HG02852 (cell line): Measurements from ENCODE around the gene EID2.
A peak's percentile ranks its signal among the peaks of the same experiment; 100 is the strongest.

Experiments
- ATAC-seq: cut with Tn5 transposase; IDR thresholded peaks from one replicate; pipeline ENCODE4 v1.9.1; 2021; ENCODE audit warnings: mild to moderate bottlenecking, moderate library complexity; ENCODE audit not compliant: unreplicated experiment

Gene EID2

DNA sequence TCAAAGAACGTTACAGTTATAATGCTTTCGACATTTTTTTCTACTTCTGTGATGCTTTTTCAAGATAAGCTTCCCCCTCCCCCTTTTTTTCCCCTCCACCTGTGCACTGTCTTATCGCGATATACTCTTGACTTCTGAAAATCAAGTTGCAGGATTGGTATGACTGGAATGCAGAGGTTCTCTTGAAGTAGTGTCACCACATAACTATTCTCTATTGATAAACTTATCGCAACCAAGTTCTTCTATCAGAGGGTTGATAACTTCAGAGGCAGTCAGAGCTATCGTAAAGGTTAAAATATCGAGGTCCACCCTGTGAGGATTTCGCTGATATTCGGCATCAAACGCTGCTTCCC, 820 bp downstream of the EID2 start:
- no peak for ATAC-seq

DNA sequence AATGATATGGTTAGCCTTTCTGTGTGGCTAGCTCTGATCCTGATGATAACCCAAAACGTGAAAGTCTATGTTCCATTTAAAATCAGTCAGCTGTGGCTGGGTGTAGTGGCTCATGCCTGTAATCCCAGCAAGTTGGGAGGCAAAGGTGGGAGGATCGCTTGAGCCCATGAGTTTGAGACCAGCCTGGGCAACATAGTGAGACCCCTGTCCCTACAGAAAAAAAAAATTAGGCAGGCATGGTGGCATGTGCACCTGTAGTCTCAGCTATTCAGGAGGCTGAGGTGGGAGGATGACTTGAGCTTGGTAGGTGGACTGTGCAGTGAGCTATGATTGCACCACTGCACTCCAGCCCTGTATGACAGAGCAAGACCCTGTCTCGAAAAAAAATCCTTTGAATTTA, 6.2 kb downstream of the EID2 start:
- no peak for ATAC-seq

DNA sequence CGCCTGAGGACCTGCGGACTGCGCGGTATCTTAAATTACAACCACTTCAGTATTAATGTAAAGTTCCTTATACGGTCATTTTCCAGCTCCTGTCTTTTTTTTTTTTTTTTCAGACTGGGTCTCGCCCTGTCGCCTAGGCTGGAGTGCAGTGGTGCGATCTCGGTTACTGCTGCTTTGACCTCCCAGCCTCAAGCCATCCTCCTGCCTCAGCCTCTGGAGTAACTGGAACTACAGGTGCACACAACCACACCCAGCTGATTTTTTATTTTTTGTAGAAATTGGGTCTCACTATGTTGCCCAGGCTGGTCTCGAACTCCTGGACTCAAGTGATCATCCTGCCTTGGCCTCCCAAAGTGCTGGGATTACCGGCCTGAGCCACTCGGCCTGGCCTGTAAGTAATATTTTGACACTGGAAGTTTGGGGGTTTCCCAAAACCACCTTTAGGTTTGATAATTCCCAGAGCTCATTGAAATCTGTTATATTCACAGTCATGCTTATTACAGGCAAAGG, 6.9 kb downstream of the EID2 start:
- no peak for ATAC-seq

DNA sequence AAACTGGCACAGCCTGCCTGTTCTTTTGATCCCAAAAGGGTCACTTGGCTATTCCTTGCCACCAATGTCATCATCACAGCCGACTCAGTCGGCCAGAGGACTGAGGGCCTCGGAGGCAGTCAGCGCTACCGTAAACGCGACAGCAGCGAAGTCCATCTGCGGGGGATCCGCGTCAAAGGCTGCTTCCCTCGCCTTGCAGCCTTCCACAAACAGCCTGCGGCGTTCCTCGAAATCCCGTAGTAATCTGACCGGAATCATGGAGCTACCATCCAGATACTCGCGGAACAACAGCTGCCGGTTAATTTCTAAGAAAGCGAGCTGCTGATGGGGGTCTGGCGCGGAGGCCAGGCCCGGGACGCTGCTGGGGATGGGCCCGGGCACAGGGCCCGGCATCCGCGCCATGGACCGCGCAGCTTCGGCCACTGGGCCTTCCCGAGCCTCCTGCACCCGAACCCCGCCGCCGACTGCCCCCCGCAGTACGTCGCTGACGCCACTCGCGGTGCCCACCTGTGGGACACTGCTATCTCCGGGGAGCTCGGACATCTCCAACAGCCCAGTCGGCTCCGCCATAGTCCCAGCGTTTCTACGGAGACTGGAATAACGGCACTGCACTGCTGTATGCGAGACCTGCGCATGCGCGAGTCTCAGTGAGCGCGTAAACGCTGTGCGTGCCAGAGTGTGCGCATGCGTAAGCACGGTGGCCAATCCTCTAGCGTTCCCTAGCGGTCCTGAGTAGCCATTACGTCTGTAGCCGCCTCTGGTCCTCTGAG, 7.5 kb downstream of the EID2 start, which contains the start of gene EID2B:
Gene EID2B, minus strand, starts transcription at position 620 of the 770 bp plus-strand sequence. Its CDS starts 50 bp downstream, at position 570.
- peak; percentile 89 for ATAC-seq

DNA sequence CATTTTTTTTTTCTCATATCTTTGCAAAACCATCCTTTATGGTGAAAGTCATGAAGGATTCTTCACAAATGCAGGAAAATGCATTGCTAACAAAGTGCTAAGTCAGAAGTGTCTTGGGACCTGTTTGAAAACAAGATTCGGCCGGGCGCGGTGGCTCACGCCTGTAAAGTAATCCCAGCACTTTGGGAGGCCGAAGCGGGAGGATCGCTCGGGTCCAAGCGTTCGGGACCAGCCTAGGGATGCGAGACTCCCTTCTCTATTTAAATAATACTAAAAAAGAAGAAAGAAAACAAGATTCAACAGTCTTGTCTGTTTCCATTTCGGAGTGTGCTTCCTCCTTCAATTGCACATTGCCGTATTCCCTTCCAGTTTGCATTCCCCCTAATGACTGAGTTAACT, 8.1 kb downstream of the EID2 start:
- no peak for ATAC-seq

DNA sequence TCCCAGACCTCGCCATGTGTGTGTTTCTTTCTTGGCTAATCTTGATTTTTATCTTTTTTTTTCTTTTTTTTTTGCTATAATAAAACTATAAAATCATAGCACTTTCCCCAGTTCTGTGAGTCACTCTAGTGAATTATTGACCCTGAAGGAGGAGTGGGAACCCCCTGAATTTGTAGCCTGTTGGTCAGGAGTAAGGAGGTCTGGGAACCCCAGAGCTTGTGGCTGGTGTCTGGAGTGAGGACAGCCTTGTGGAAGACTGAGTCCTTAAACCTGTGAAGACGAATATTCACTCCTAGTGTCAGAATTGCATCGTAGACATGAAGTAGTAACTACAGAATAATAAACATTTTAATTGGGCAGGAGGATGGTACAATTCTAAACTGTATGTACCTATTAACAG, 14.8 kb downstream of the EID2 start:
- ATAC-seq, result no peak

DNA sequence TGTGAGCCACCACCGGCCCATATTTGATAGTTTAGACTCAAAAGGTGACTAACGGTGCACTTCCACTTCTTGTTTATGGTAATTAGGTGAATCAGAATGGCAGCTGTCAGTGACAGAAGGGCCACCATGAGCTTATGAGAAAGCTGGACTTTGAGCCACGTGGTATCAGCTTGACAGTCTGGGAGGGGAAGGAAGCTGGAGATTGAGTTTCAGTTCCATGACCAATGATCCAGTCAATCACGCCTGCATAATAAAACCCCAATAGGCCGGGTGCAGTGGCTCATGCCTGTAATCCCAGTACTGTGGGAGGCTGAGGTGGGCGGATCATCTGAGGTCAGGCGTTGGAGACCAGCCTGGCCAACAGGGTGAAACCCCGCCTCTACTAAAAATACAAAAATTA, 15.5 kb downstream of the EID2 start:
- no peak for ATAC-seq

DNA sequence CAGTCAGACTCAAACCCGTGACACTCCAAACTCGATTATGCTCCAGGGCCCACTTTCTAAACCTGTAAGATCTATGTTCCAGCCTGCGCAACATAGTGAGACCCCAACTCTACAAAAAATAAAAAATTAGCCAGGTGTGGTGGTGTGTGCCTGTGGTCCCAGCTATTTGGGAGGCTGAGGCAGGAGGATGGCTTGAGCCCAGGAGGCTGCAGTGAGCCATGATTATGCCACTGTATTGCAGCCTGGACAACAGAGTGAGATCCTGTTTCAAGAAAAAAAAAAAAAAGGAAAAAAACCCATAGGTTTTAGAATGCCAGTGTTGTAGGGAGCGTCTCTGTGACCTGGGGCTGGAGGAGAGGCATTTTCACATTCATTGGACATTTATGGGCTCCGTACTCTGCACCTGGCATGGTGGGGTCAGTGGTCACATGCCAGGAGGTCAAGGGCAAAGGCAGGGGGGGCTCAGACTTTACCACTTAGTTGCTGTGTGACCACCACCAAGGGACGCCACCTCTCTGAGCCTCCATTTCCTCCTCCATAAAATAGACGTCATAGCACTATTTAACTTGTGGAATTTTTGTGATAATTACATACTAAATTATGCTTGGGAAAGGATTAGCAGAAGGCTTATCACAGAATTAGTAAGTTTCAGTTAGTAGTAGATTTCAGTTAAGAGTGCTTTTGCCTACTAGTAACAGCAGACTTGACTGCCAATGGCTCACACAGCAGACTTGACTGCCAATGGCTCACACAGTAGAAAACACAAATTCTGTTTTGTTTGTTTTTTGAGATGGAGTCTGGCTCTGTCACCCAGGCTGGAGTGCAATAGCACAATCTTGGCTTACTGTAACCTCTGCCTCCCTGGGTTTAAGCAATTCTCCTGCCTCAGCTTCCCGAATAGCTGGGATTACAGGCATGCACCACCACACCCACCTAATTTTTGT, 19.1 kb downstream of the EID2 start:
- no peak for ATAC-seq

DNA sequence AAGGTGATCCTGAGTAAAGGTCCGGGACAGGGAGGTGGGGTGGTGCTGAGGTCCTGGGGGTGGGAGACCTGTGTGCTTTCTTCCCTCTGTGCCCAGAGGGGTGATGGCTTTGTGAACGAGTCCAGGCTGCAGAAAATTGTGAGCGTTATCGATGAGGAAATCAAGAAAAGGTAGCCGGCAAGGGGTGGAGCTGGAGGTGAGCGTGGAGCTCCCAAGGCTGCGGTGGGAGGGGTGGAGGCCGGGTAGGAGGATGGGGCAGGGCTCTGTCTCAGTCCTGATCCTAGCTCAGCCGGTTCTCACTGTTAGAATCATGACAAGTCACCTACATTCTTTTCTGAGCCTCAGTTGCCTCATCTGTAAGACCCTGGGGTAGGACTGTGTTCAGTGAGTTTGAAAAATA, 21.0 kb downstream of the EID2 start:
- no peak for ATAC-seq

DNA sequence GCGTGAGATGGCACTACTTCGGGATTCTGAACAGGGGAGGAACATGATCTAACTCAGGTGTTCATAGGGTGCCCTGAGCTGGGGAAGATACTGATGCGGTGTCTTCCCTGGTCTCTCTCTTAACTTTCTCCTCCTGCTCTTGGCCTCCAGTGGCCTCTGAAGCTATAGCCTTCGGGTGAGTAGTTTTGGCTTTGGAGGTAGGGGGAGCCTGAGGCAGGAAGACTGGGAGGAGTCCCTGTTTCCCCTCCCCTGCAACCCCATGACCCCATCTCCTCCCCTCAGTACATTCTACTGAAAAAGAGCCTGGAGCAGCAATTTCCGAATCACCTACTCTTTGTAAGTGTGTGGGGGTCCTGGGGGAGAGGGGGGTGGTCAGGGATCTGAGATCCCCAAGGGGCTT, 21.5 kb downstream of the EID2 start:
- no peak for ATAC-seq

DNA sequence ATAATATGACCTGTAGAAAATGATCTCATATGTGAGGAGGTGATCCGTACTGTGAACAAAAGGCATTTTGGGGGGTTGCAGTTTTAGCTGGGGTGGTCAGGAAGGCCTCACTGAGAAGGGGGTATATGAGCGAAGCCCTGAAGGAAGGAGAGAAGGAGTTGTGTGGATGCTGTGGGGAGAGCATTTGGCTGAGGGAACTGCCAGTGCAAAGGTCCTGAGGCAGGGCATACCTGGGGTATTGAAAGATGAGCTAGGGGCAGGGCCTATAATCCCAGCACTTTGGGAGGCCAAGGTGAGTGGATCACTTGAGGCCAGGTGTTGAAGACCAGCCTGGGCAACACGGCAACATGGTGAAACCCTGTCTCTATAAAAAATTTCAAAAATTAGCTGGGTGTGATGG, 22.5 kb downstream of the EID2 start:
- no peak for ATAC-seq

DNA sequence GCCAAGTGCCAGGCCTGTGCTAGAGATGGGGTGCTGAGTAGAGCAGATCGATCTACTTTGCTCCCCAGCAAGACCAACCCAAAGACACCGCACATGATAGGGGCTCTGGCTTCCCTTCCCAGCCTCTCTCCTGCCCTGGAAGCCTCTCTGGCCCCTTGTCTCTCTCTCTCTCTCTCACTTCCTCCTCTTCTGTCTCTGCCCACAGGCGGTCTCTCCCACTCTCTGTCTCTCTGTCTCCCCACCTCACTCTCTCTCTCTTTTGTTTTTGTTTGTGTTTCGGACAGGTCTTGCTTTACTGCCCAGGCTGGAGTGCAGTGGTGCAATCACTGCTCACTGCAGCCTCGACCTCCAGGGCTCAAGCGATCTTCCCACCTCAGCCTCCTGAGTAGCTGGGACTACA, 23.7 kb downstream of the EID2 start:
- no peak for ATAC-seq

DNA sequence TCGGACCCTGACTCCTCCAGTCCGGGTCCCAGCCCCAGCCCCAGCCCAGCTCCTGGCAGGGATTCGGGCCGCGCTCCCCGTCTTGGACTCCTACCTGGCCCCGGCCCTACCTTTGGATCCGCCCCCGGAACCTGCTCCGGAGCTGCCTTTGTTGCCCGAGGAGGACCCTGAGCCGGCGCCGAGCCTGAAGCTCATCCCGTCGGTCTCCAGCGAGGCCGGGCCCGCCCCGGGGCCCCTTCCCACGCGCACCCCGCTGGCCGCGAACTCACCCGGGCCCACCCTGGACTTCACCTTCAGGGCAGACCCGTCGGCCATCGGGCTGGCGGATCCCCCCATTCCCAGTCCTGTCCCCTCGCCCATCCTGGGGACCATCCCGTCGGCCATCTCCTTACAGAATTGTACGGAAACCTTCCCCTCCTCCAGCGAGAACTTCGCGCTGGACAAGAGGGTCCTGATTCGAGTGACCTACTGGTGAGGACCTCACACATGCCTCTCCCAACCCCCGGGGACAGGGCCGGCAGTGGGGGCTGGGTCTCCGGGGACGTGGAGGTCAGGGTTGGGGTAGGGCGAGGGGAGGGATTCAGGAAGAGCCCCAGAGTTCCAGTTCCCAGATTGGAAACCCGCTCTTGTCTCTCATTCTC, 24.3 kb downstream of the EID2 start:
- ATAC-seq, result no peak

DNA sequence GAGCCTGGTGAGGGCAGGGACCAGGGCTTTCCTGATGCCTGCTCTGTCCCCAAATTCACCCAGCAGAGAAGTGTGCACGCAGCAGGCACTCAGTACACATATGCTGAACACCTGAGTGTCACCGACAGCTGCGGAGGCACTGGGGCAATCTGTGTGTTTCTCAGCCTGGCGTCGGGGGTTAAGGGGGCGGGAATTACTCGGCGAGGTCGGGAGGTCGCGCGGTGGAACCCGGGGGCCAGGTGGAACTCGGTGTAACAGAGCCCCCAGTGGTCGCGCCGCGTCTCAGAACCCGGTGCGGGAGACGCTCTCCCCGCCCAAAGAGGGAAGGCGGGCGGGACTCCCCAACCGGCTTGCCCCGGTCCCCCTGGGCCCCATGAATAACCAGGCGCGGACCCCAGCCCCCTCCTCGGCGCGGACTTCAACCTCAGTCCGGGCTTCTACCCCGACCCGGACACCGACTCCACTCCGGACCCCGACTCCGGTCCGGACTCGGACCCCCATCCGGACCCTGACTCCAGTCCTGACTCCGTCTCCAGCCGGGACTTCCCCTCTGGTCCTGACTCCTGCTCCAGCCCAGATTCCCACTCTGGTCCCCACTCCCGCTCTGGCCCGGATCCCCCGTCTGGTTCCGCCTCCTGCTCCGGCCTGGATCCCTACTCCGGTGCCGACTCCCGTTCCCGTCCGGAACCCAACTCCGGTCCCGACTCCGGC, 25.0 kb downstream of the EID2 start, which contains the start of gene SELENOV:
Gene SELENOV, plus strand, starts transcription at position 300 of the 711 bp plus-strand sequence. Its CDS starts 74 bp downstream, at position 374.
- ATAC-seq, result no peak

DNA sequence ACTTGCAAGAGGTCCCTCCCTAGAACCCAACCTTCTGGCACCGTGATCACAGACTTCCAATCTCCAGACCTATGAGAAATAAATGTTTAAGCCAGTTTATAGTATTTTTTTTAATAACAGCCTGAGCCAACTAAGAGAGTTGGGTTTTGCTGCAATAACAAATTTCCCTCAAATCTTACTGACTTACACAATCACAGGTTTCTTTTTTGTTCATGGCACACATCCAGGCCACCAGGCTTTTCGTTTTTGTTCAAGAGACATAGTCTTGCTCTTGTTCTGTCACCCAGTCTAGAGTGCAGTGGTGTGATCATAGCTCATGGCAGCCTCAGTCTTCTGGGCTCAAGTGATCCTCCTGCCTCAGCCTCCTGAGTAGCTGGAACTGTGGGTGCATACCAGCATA, 27.0 kb downstream of the EID2 start:
- ATAC-seq, result no peak

DNA sequence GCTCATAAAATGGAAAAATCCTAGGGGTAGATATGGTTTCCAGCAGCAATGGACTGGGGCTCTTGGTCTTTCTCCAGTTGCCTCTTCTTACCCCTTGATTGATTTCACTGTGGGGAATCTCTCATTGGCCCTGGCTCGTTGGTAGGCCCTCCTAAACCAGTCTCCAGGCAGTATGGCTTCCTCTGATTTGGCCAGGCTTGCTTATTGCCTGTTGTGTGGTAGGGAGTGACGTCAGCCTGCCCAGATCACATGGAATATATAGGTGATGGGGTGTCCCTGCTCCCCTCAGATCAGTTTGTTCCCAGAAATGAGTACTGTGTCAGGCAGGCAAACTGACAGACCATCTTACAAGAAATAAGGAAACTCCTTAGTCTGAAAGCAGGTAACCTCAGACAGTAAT, 30.7 kb downstream of the EID2 start:
- no peak for ATAC-seq

DNA sequence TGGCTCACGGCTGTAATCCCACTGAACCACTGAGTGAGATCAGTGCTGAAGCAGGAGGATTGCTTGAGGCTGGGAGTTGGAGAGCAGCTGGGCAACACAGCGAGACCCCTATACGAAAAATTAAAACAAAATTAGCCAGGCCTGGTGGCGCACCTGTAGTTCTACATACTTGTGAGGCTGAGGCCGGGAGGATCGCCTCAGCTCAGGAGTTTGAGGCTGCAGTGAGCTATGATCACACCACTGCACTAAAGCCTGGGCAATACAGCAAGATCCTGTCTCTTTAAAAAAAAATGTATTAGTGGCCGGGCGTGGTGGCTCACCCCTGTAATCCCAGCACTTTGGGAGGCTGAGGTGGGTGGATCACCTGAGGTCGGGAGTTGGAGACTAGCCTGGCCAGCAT, 31.3 kb downstream of the EID2 start:
- no peak for ATAC-seq

DNA sequence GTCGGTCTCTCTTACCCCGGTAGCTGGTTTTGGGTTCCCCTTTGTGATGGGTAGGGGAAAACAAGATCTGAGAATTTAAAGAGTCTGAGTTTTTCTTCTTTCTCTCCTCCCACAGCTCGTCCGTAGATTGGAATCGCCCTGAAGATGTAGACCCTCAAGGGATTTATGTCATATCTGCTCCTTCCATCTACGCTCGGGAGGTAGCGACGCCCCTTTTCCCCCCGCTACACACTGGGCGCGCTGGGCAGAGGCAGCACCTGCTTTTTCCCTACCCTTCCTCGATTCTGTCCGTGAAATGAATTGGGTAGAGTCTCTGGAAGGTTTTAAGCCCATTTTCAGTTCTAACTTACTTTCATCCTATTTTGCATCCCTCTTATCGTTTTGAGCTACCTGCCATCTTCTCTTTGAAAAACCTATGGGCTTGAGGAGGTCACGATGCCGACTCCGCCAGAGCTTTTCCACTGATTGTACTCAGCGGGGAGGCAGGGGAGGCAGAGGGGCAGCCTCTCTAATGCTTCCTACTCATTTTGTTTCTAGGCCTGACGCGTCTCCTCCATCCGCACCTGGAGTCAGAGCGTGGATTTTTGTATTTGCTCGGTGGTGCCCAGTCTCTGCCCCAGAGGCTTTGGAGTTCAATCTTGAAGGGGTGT, 32.1 kb downstream of the EID2 start:
- ATAC-seq, result no peak

DNA sequence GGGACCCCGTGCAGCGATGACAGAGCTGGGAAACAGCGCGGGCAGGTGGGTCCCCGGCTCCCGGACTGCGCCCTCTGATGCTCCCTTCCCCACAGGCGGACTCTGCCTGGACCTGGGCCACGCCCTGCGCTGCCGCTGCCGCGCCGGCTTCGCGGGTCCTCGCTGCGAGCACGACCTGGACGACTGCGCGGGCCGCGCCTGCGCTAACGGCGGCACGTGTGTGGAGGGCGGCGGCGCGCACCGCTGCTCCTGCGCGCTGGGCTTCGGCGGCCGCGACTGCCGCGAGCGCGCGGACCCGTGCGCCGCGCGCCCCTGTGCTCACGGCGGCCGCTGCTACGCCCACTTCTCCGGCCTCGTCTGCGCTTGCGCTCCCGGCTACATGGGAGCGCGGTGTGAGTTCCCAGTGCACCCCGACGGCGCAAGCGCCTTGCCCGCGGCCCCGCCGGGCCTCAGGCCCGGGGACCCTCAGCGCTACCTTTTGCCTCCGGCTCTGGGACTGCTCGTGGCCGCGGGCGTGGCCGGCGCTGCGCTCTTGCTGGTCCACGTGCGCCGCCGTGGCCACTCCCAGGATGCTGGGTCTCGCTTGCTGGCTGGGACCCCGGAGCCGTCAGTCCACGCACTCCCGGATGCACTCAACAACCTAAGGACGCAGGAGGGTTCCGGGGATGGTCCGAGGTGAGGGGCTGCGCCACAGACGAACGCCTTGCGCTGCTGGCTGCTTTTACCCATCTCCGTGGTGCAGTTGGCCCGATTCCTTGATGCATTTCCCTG, 32.8 kb downstream of the EID2 start:
- ATAC-seq, result no peak

DNA sequence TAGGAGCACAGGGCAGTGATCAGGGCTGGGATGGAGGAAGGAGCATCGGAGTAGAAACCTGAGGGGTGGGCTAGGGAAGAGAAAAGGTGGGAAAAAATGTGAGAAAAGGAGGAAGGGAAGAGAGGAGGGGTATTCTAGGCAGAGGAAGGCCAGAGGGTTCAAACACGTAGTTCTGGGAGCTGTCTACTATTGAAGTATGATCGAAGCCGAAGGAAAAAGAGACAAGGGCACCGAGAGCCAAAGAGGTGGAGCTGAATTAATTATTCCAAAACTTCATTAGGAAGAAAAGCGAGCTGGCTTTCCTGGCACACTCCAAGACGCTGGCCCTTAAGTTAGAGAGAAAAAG, 33.4 kb downstream of the EID2 start:
- ATAC-seq, result no peak
